ENCODE results near the gene C22orf39. TPM values are rescaled to one million over a fixed set of nuclear protein-coding genes. Genes with fewer than 3 reads are reported as not detected.

Gene C22orf39
- total and polyA plus RNA-seq, 10 of the 15 experiments (the other 5 are each of a cell fraction or from before 2014, with no cell fraction given) = 6.7 to 47.0 (median 26.5) TPM

- intact Hi-C loops (cut with micrococcal nuclease; ENCODE audit: unreplicated experiment) (no loop called here), in situ Hi-C loops (cut with MboI) (no loop called here)
- no peak overlapping the region for H3K27ac ChIP-seq (ENCODE audit: control insufficient read depth, insufficient read depth)
- no peaks in the 10 kb centered on the region for H3K9me3 ChIP-seq (replicated peaks; ENCODE audit: control insufficient read depth, insufficient read depth, low read length)
- SMC1A ChIA-PET (ENCODE audit: uncharacterized antibody, unreplicated experiment) = no interaction called here
- peaks cover 17 to 27% of the 10 kb centered on the region in 2 experiments; a peak in 3 of 4 replicates for H3K36me3 ChIP-seq (ENCODE audit: control insufficient read depth in 2 of 2, insufficient read depth in 2 of 2, low read length in 1 of 2)
- ATAC-seq (no peak), FAIRE-seq (no peak), DNase-seq (ENCODE audit: low read depth, low spot score) (no peak)
- TF ChIP-seq YBX1 (IDR thresholded peaks at IDR 0.05) (no peak), ZBTB33 (IDR thresholded peaks at IDR 0.05) (no peak), ESRRA (IDR thresholded peaks at IDR 0.05; ENCODE audit: low read length) (no peak), ZSCAN29 (IDR thresholded peaks at IDR 0.05) (no peak), YY1 (IDR thresholded peaks at IDR 0.05; ENCODE audit: low read depth, low read length) (no peak), SMC3 (IDR thresholded peaks at IDR 0.05; ENCODE audit: borderline replicate concordance, low read length) (no peak), MEF2A (IDR thresholded peaks at IDR 0.05; ENCODE audit: insufficient read depth, low read depth, low read length) (no peak), ZNF687 (IDR thresholded peaks at IDR 0.05) (no peak), NFYB (IDR thresholded peaks at IDR 0.05; ENCODE audit: insufficient read depth, low read depth, low read length) (no peak), JUNB (IDR thresholded peaks at IDR 0.05) (no peak), MLLT1 (IDR thresholded peaks at IDR 0.05) (no peak), EGR1 (IDR thresholded peaks at IDR 0.05; ENCODE audit: borderline replicate concordance in 1 of 2, low read depth in 2 of 2, low read length in 2 of 2) (no peak)
- CTCF ChIA-PET = no interaction called here
- no peaks in the 10 kb centered on the region for H3K79me2 ChIP-seq (ENCODE audit: control insufficient read depth, insufficient read depth, low read length)
- no peak overlapping the region for H3K4me2 ChIP-seq (ENCODE audit: control insufficient read depth, insufficient read depth)
- H3K9ac ChIP-seq (ENCODE audit: control insufficient read depth, insufficient read depth, low read length) = no peak overlapping the region
- BruUV-seq (replicated peaks) = no TSS peak
- H4K20me1 ChIP-seq (ENCODE audit: control insufficient read depth, insufficient read depth) = no peaks in the 10 kb centered on the region
- H3K27me3 ChIP-seq (replicated peaks in 1 of 2; ENCODE audit: control insufficient read depth in 2 of 2, insufficient read depth in 2 of 2, low read length in 1 of 2) = no peaks in the 10 kb centered on the region
- RAD21 ChIA-PET (ENCODE audit: unreplicated experiment) = no interaction called here
- POLR2A ChIA-PET = no interaction called here
- H3K4me3 ChIP-seq = no peak overlapping the region
- H3K4me1 ChIP-seq (ENCODE audit: control insufficient read depth, insufficient read depth, low read length) = no peaks in the 10 kb centered on the region
- H2AFZ ChIP-seq (ENCODE audit: control insufficient read depth, low read depth, low read length) = no peak overlapping the region
- 86% methylated on average over 3 of the region's 3 CpGs for WGBS (ENCODE audit: insufficient coverage, insufficient replicate concordance, low lambda C conversion rate, missing lambda C conversion rate)
These were observed 49.7 kb upstream of the C22orf39 start for GRCh38 chr22:19497245-19497644.
